Hepatocyte (in vitro differentiated cells): ENCODE data around the gene POTEJ.
"Not testable (repeated sequence)": the region's sequence is repeated elsewhere in the genome, so short reads cannot be mapped to it uniquely, and the experiment has no call there.

ENCODE experiments used
- CTCF ChIP-seq: fragments of 200-600 bp; sonication (generic); IDR thresholded peaks from 2 replicates; pipeline ENCODE4 v1.5.1; 2016; ENCODE audit warnings: antibody characterized with exemption, mild to moderate bottlenecking; ENCODE audit not compliant: poor library complexity
- EZH2 ChIP-seq: fragments of 200-600 bp; sonication (generic); IDR thresholded peaks from 2 replicates; pipeline ENCODE4 v1.6.1; 2016; ENCODE audit warnings: antibody characterized with exemption, mild to moderate bottlenecking, borderline replicate concordance
- EZH2phosphoT487 ChIP-seq: fragments of 200-600 bp; sonication (generic); IDR thresholded peaks from one replicate; pipeline ENCODE4 v1.6.1; 2018; ENCODE audit warnings: antibody characterized with exemption, mild to moderate bottlenecking, low read depth, moderate library complexity; ENCODE audit not compliant: unreplicated experiment, severe bottlenecking

GRCh38 chr2:130667516-130667915 is 56.3 kb downstream of the POTEJ start:
- not testable (repeated sequence) for TF ChIP-seq CTCF, EZH2phosphoT487, EZH2
